ENCODE data around the gene IGSF22. TPM values are rescaled to one million over a fixed set of nuclear protein-coding genes. Genes with fewer than 3 reads are reported as not detected.

Gene IGSF22
- total and polyA plus RNA-seq, 2 donors, result 0.38 to 0.57 TPM

DNA sequence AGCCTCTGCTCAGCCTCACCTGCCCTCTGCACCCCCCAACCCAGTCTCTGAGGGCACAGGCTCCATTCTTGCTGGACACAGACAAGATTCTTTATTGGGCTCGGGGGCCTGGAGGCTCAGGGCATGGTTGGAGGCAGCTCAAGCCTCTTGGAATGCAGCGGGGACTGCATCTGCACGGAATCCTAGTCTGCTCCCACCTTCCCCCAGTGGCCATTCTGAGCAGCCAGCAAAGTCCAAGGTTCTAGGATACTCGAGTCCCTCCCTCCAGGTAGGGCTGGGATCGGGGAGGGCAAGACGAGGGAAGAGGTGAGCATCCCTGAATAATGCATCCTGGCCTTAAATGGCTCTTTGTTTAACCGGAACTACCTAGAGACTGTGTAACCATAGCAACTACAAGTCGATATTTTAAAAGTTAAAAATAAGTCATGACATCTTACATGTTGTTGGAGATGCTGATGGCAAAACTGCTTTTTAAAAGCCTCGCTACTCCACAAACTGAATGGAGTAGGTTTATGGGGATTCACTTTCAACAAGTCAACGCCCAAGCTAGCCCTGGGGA lies 10.7 kb upstream of the IGSF22 start:
- Histone ChIP-seq H3K4me3 (ENCODE audit: low read length in 2 of 2) (no peak overlapping the region), H3K27ac (ENCODE audit: low read depth in 1 of 2, low read length in 1 of 2) (no peak overlapping the region), H3K36me3 (ENCODE audit: control insufficient read depth in 2 of 2, insufficient read depth in 2 of 2, low read length in 1 of 2) (no peaks in the 10 kb centered on the region), H3K4me1 (ENCODE audit: control insufficient read depth in 2 of 2, insufficient read depth in 2 of 2, low read length in 2 of 2) (no peaks in the 10 kb centered on the region), H3K27me3 (ENCODE audit: control insufficient read depth in 2 of 2, insufficient read depth in 1 of 2, low read length in 1 of 2) (peaks cover 0 to 2% of the 10 kb centered on the region in 2 donors), H3K9me3 (ENCODE audit: control insufficient read depth in 2 of 2, insufficient read depth in 1 of 2, low read length in 1 of 2) (no peaks in the 10 kb centered on the region)
- no peak for DNase-seq (ENCODE audit: low read depth in 6 of 9, low spot score in 9 of 9)
- WGBS, result 85% methylated on average over 10 of the region's 10 CpGs

DNA sequence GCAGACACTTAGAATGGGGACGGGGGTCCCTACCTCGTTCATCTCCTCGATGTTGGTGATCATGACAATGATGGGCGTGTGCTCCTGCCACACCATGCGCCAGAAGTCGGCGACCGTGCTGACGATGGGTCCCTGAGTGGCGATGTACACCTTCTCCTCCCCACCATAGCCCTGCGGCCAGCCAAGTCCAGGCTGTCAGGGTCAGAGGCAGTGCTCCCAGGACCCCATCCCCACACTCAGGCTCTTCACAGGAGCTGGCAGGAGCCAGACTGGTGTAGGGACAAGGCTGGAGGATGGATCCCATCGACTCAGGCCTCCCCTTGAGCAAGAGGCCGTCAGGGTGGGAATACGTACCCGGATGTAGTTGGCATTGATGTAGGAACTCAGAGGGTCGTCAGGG lies 7.2 kb upstream of the IGSF22 start:
- WGBS, result 95% methylated on average over 16 of the region's 16 CpGs
- DNase-seq (ENCODE audit: low read depth in 6 of 9, low spot score in 9 of 9), result no peak
- H3K27ac ChIP-seq (ENCODE audit: low read depth in 1 of 2, low read length in 1 of 2), result no peak overlapping the region

DNA sequence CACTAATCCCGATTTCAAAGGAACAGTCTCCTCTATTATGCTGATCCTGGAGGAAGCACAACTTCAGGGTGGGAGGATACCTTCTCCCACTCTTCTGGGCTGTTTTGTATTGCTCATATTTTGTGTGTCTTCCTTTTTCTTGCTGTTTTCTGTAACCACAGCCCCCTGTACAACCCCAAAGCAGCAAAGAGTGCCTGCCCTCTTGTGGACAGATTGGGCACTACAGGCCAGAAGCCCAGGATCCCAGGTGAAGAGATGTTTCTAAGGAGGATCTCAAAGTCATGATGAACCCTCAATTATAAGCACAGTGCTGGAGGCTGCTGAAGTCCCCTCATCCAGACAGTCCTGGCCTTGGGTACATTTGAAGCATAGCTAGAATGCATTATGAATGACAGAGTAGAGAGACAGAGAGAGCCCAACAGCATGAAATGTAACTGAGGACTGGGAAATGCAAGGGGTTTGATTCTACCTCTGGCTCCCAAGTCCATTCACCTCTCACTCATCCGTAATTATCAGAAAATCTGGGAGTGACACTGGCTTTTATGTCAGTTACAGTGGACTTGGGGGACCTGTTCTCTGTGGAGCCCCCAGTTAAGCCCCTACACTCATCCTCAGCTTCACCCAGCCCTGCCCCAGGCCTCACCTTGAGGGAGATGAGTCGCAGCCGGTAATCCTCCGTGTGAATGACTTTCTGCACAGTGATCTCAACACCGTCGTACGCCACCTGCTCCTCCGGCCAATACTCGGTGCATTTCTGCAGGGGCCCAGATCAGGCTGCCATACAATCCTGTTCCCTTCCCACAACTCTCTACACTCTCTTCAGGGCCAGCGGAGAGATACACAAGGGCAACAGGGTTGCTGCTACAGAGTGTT lies 6.2 kb upstream of the IGSF22 start:
- peaks cover 0 to 2% of the 10 kb centered on the region in 2 donors for H3K4me1 ChIP-seq (ENCODE audit: control insufficient read depth in 2 of 2, insufficient read depth in 2 of 2, low read length in 2 of 2)
- peaks cover 0 to 2% of the 10 kb centered on the region in 2 donors for H3K27me3 ChIP-seq (ENCODE audit: control insufficient read depth in 2 of 2, insufficient read depth in 1 of 2, low read length in 1 of 2)
- peak in 8 of 9 donors; percentile 34 to 75 (median 54) for DNase-seq (ENCODE audit: low read depth in 6 of 9, low spot score in 9 of 9)
- 88% methylated on average over 11 of the region's 11 CpGs for WGBS
- H3K9me3 ChIP-seq (ENCODE audit: control insufficient read depth in 2 of 2, insufficient read depth in 1 of 2, low read length in 1 of 2), result no peaks in the 10 kb centered on the region
- no peak overlapping the region for H3K4me3 ChIP-seq (ENCODE audit: low read length in 2 of 2)
- H3K36me3 ChIP-seq (ENCODE audit: control insufficient read depth in 2 of 2, insufficient read depth in 2 of 2, low read length in 1 of 2), result no peaks in the 10 kb centered on the region
- H3K27ac ChIP-seq (ENCODE audit: low read depth in 1 of 2, low read length in 1 of 2), result no peak overlapping the region

More for the DNA sequence above, 7.2 kb upstream of the IGSF22 start:
- no peaks in the 10 kb centered on the region for H3K9me3 ChIP-seq (ENCODE audit: control insufficient read depth in 2 of 2, insufficient read depth in 1 of 2, low read length in 1 of 2)
- no peaks in the 10 kb centered on the region for H3K36me3 ChIP-seq (ENCODE audit: control insufficient read depth in 2 of 2, insufficient read depth in 2 of 2, low read length in 1 of 2)
- peaks cover 0 to 2% of the 10 kb centered on the region in 2 donors for H3K27me3 ChIP-seq (ENCODE audit: control insufficient read depth in 2 of 2, insufficient read depth in 1 of 2, low read length in 1 of 2)
- no peak overlapping the region for H3K4me3 ChIP-seq (ENCODE audit: low read length in 2 of 2)
- H3K4me1 ChIP-seq (ENCODE audit: control insufficient read depth in 2 of 2, insufficient read depth in 2 of 2, low read length in 2 of 2), result no peaks in the 10 kb centered on the region

DNA sequence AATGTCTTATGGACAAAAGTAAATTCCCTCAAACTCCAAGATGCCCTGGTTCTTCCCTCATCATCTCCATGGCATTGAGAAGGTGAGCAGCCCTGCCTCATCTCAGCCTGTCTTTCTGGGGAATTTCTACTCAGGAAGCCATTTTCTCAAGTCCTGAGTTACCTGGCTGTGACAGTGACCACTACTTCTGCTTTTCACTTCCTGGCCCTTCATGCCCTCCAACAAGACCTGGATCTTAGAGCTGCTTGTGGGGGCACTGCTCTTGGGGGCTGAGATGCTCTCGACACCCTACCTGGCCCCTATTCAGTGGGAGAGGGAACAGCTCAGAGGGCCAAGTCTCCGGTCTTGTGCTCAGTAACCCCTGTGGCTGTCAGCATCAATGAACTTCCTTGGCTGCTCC lies 5.5 kb upstream of the IGSF22 start:
- H3K4me1 ChIP-seq (ENCODE audit: control insufficient read depth in 2 of 2, insufficient read depth in 2 of 2, low read length in 2 of 2), result peaks cover 0 to 2% of the 10 kb centered on the region in 2 donors
- no peak for DNase-seq (ENCODE audit: low read depth in 6 of 9, low spot score in 9 of 9)
- peaks cover 0 to under 1% of the 10 kb centered on the region in 2 donors for H3K27me3 ChIP-seq (ENCODE audit: control insufficient read depth in 2 of 2, insufficient read depth in 1 of 2, low read length in 1 of 2)
- 52% methylated on average over 2 of the region's 2 CpGs for WGBS
- H3K27ac ChIP-seq (ENCODE audit: low read depth in 1 of 2, low read length in 1 of 2), result no peak overlapping the region
- H3K4me3 ChIP-seq (ENCODE audit: low read length in 2 of 2), result no peak overlapping the region
- no peaks in the 10 kb centered on the region for H3K36me3 ChIP-seq (ENCODE audit: control insufficient read depth in 2 of 2, insufficient read depth in 2 of 2, low read length in 1 of 2)
- H3K9me3 ChIP-seq (ENCODE audit: control insufficient read depth in 2 of 2, insufficient read depth in 1 of 2, low read length in 1 of 2), result no peaks in the 10 kb centered on the region

DNA sequence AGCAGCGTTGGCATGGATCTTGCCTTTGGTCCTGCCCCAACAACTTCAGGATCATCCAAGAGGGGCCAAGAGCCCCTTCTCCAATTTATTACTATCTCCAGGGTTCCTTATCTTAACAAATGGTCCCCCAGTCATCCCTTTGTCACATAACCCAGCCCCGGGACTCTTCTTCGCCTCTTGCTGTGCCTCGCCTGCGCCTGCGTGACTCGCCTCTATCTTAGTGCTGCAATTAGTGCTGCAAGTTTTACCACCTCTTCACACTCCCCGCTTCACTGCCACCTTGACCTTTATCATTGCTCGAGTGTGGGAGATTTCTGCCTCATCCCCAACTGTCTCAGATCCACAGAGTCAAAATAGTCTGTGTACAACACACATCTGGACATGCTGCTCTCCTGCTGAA lies 4.0 kb upstream of the IGSF22 start:
- Histone ChIP-seq H3K4me3 (ENCODE audit: low read length in 2 of 2) (no peak overlapping the region), H3K36me3 (ENCODE audit: control insufficient read depth in 2 of 2, insufficient read depth in 2 of 2, low read length in 1 of 2) (no peaks in the 10 kb centered on the region), H3K27ac (ENCODE audit: low read depth in 1 of 2, low read length in 1 of 2) (no peak overlapping the region), H3K4me1 (ENCODE audit: control insufficient read depth in 2 of 2, insufficient read depth in 2 of 2, low read length in 2 of 2) (peaks cover 0 to 2% of the 10 kb centered on the region in 2 donors), H3K27me3 (ENCODE audit: control insufficient read depth in 2 of 2, insufficient read depth in 1 of 2, low read length in 1 of 2) (no peaks in the 10 kb centered on the region), H3K9me3 (ENCODE audit: control insufficient read depth in 2 of 2, insufficient read depth in 1 of 2, low read length in 1 of 2) (no peaks in the 10 kb centered on the region)
- no peak for DNase-seq (ENCODE audit: low read depth in 6 of 9, low spot score in 9 of 9)
- 96% methylated on average over 9 of the region's 9 CpGs for WGBS

DNA sequence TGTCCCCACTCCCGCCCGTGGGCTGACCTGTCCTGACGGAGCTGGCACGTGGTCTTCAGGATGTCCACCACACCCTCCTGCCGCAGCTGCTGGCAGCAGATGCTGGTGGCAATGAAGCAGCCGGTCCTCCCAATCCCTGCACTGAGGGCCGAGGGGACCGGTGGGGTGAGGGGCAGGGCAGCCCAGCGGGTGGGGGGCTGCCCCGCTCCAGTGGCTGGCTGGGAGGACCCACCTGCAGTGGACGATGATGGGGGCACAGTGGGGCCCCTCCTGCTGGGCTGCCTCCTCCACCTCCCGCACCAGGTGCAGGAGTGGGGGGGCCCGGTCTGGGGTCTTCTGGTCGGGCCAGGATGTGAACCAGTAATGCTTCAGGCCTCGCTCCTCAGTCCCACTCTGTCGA lies 3.4 kb upstream of the IGSF22 start:
- DNase-seq (ENCODE audit: low read depth in 6 of 9, low spot score in 9 of 9), result no peak
- WGBS, result 96% methylated on average over 16 of the region's 16 CpGs
- no peak overlapping the region for H3K4me3 ChIP-seq (ENCODE audit: low read length in 2 of 2)

DNA sequence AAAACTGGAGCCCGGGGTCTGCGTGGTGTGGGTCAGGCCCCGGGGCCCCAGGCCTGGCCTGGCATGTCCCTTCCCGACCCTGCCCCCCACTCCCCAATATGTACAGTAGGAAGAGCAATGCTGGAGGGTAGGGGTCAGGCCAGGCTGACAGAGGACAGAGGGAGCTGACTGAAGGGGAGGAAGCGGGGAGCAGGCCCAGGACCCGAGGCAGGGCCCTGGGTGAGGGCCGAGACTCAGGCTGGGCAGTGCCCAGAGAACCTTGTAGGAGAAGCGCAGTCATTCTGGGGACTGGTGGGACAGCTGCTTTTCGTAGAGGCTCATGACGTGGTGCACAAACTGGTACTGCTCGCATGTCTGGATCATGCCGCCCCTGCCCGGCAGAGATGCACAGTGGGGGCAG lies 2.7 kb upstream of the IGSF22 start:
- H3K27me3 ChIP-seq (ENCODE audit: control insufficient read depth in 2 of 2, insufficient read depth in 1 of 2, low read length in 1 of 2), result no peaks in the 10 kb centered on the region
- H3K4me1 ChIP-seq (ENCODE audit: control insufficient read depth in 2 of 2, insufficient read depth in 2 of 2, low read length in 2 of 2), result peaks cover 0 to 2% of the 10 kb centered on the region in 2 donors
- no peak for DNase-seq (ENCODE audit: low read depth in 6 of 9, low spot score in 9 of 9)
- WGBS, result 97% methylated on average over 13 of the region's 13 CpGs
- no peak overlapping the region for H3K4me3 ChIP-seq (ENCODE audit: low read length in 2 of 2)
- no peak overlapping the region for H3K27ac ChIP-seq (ENCODE audit: low read depth in 1 of 2, low read length in 1 of 2)
- H3K9me3 ChIP-seq (ENCODE audit: control insufficient read depth in 2 of 2, insufficient read depth in 1 of 2, low read length in 1 of 2), result no peaks in the 10 kb centered on the region
- no peaks in the 10 kb centered on the region for H3K36me3 ChIP-seq (ENCODE audit: control insufficient read depth in 2 of 2, insufficient read depth in 2 of 2, low read length in 1 of 2)

More for the DNA sequence above, 3.4 kb upstream of the IGSF22 start:
- H3K36me3 ChIP-seq (ENCODE audit: control insufficient read depth in 2 of 2, insufficient read depth in 2 of 2, low read length in 1 of 2), result no peaks in the 10 kb centered on the region
- peaks cover 0 to 2% of the 10 kb centered on the region in 2 donors for H3K4me1 ChIP-seq (ENCODE audit: control insufficient read depth in 2 of 2, insufficient read depth in 2 of 2, low read length in 2 of 2)
- H3K27ac ChIP-seq (ENCODE audit: low read depth in 1 of 2, low read length in 1 of 2), result no peak overlapping the region
- no peaks in the 10 kb centered on the region for H3K27me3 ChIP-seq (ENCODE audit: control insufficient read depth in 2 of 2, insufficient read depth in 1 of 2, low read length in 1 of 2)
- no peaks in the 10 kb centered on the region for H3K9me3 ChIP-seq (ENCODE audit: control insufficient read depth in 2 of 2, insufficient read depth in 1 of 2, low read length in 1 of 2)

DNA sequence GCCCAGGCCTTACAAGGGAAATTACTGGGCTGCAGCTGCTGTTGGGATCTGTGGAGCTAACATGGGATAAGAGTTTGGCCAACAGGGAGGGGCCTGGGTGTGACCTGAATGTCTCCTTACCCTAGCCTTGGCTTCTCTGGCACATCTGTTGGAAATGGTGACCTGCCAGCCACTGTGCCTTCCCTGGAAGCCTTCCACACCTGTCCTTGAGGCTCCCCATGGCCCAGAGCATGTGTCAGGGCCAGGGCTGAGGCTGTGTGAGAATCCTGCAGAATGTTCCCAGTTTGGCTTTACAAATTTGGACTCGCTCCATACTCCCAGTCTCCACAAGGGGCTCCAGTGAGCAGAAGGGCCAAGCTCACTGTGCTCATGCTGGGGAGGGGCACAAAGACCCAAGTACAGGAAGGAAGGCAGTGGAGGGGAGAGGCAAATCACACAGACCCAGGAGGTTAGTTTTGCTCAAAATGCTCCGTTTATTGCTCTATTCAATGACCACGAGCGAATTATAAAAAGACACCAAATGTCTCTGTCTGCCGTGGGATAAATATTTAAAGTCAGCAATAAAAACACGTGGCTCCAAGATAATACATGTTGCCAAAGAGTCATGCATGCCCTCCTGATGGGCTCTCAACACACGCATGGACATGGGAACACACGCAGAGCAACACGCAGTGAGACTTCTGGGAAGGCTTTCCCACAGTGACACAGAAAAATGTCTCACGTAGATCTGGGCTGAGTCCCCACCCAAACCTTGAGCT lies 1.7 kb upstream of the IGSF22 start:
- no peak overlapping the region for H3K4me3 ChIP-seq (ENCODE audit: low read length in 2 of 2)
- peak in 7 of 9 donors; percentile 35 to 80 (median 51) for DNase-seq (ENCODE audit: low read depth in 6 of 9, low spot score in 9 of 9)
- 55% methylated on average over 10 of the region's 10 CpGs for WGBS

DNA sequence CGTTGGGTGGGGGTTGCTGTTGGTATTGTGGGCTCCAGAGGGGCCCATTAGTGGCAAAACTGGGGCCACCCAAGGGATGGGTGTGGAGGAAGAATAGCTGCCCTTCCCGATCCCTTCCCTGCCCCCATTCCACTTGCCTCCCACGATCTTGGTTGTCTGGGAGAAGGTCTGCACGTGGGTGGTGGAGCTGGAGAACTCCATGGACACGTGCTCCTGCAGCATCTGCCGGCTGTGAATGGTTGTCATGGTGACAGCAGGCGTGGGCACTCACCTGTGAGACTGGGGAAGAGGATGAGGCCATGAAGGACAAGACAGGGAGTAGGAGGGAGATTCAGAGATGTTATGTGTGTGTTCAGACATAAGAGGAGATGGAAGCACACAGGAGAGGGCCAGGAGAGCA lies 2.0 kb downstream of the IGSF22 start:
- Histone ChIP-seq H3K9me3 (ENCODE audit: control insufficient read depth in 2 of 2, insufficient read depth in 1 of 2, low read length in 1 of 2) (peaks cover 0 to 5% of the 10 kb centered on the region in 2 donors), H3K4me1 (ENCODE audit: control insufficient read depth in 2 of 2, insufficient read depth in 2 of 2, low read length in 2 of 2) (peaks cover 0 to 18% of the 10 kb centered on the region in 2 donors), H3K4me3 (ENCODE audit: low read length in 2 of 2) (no peak overlapping the region), H3K27ac (ENCODE audit: low read depth in 1 of 2, low read length in 1 of 2) (no peak overlapping the region), H3K27me3 (ENCODE audit: control insufficient read depth in 2 of 2, insufficient read depth in 1 of 2, low read length in 1 of 2) (peaks cover 0 to 17% of the 10 kb centered on the region in 2 donors), H3K36me3 (ENCODE audit: control insufficient read depth in 2 of 2, insufficient read depth in 2 of 2, low read length in 1 of 2) (no peaks in the 10 kb centered on the region)
- DNase-seq (ENCODE audit: low read depth in 6 of 9, low spot score in 9 of 9), result no peak
- 86% methylated on average over 7 of the region's 7 CpGs for WGBS

More for the DNA sequence above, 1.7 kb upstream of the IGSF22 start:
- no peaks in the 10 kb centered on the region for H3K9me3 ChIP-seq (ENCODE audit: control insufficient read depth in 2 of 2, insufficient read depth in 1 of 2, low read length in 1 of 2)
- peaks cover 0 to 2% of the 10 kb centered on the region in 2 donors for H3K4me1 ChIP-seq (ENCODE audit: control insufficient read depth in 2 of 2, insufficient read depth in 2 of 2, low read length in 2 of 2)
- H3K27ac ChIP-seq (ENCODE audit: low read depth in 1 of 2, low read length in 1 of 2), result no peak overlapping the region
- H3K36me3 ChIP-seq (ENCODE audit: control insufficient read depth in 2 of 2, insufficient read depth in 2 of 2, low read length in 1 of 2), result no peaks in the 10 kb centered on the region
- H3K27me3 ChIP-seq (ENCODE audit: control insufficient read depth in 2 of 2, insufficient read depth in 1 of 2, low read length in 1 of 2), result no peaks in the 10 kb centered on the region

Measured in thymus (tissue), 11 donors.